Right lobe of liver (tissue), 6 donors: ENCODE results near the gene RPS6KB2. TPM values are rescaled to one million over a fixed set of nuclear protein-coding genes. Genes with fewer than 3 reads are reported as not detected.

Experiments used
- ATAC-seq, 4 donors: fragments of 200-7000 bp; cut with Tn5 transposase; one replicate each; pipeline ENCODE4 v1.9.1; 2020; ENCODE audit warnings: mild to moderate bottlenecking in 4 of 4, moderate library complexity in 4 of 4
- DNase-seq, 3 donors: peaks; one replicate each; pipeline ENCODE4 v3.0.0-alpha.2; 2020
- H3K27ac ChIP-seq, 3 donors: fragments of 200-600 bp; one replicate each; pipeline ENCODE4 v1.8.0; 2022
- H3K27me3 ChIP-seq, 2 donors: fragments of 200-600 bp; one replicate each; pipeline ENCODE4 v1.8.0; 2022
- H3K36me3 ChIP-seq, 4 donors: fragments of 200-600 bp; sonication (generic) in 1 of 4; one replicate each; pipeline versions ENCODE4 v1.5.1 to v1.8.0; 2017 to 2022; ENCODE audit warnings: control low read depth in 1 of 4
- H3K4me1 ChIP-seq, 4 donors: fragments of 200-600 bp; sonication (generic) in 1 of 4; one replicate each; pipeline versions ENCODE4 v1.5.1 to v1.8.0; 2017 to 2022; ENCODE audit warnings: control low read depth in 1 of 4
- H3K4me3 ChIP-seq, 3 donors: fragments of 200-600 bp; one replicate each; pipeline ENCODE4 v1.8.0; 2022
- H3K9me3 ChIP-seq, 4 donors: fragments of 200-600 bp; sonication (generic) in 1 of 4; one replicate each; pipeline versions ENCODE4 v1.5.1 to v1.8.0; 2017 to 2022; ENCODE audit warnings: control low read depth in 1 of 4
- CTCF ChIP-seq, 4 donors: fragments of 200-600 bp in 3 of 4; fragments of 450-650 bp in 1 of 4; IDR thresholded peaks; one replicate each; pipeline versions ENCODE4 v1.5.1 to v1.8.0; 2016 to 2022; ENCODE audit warnings: antibody characterized with exemption in 4 of 4, mild to moderate bottlenecking in 2 of 4
- POLR2A ChIP-seq: fragments of 450-650 bp; IDR thresholded peaks from one replicate; pipeline ENCODE4 v1.6.1; 2017; ENCODE audit warnings: antibody characterized with exemption, mild to moderate bottlenecking
- WGBS: methylation state at CpG from one replicate; pipeline ENCODE4 v1.1.6; 2018; ENCODE audit warnings: low coverage, low lambda C conversion rate; ENCODE audit not compliant: insufficient coverage; ENCODE audit errors: missing lambda C conversion rate; 5-methylcytosine and 5-hydroxymethylcytosine counted together
- intact Hi-C, 2 donors: fragments of 100-400 bp; cut with DNase I; formaldehyde crosslinking; loops; one replicate each; pipeline versions ENCODE4 v1.11.2 to v1.14.1; 2022
- total RNA-seq, 6 experiments: library from RNA; depleted of rRNA in 2 of 6; stranded (reverse); fragments of >200 nt in 2 of 6; fragmentation: NEBNext Ultra II Directional in 3 of 6; extraction: Animal tissue kit (Norgen Biotek cat#: 25700) in 3 of 6; gene quantifications; one replicate each; pipeline versions ENCODE4 v1.1.0 to v1.2.4, GENCODE V29; 2016 to 2023
- donor health status: DM: no; HTN: yes; CAD: no.
- donor health status: DM: no; HTN: no; CAD: no.
- donor health status: DM: no; HTN: no; CAD: no.
- donor health status: DM: no; HTN: yes; CAD: no.
- donor health status: DM: no; HTN: yes; CAD: no.

The RPS6KB2 gene
- total RNA-seq, 6 experiments from 2014 or later: 18.8 to 37.1 (median 27.1) TPM

DNA sequence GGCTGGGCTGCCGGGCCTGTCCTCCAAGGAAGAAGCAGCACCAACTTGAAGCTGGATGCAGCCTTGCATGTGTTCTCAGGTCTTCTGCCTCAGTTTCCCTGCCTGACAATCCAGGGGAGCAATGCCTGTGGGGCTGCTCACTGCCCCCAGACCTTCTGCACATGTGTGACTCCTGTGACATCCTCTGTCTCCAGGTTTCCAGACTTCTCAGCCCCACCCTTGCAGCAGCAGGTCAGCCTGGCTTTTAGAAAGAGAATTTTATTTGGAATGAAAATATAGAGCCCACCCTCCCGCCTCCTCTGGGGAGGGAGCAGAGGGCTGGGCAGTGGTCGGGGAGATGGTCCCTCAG lies 9.5 kb downstream of the RPS6KB2 start:
- no peak for DNase-seq
- peaks cover 0 to 33% (median 8%) of the 10 kb centered on the region in 4 donors for H3K36me3 ChIP-seq
- peaks cover 0 to 7% (median 0%) of the 10 kb centered on the region in 4 donors for H3K4me1 ChIP-seq
- TF ChIP-seq CTCF (IDR thresholded peaks at IDR 0.05) (no peak), POLR2A (no peak)
- peak overlapping the region in 2 of 3 donors; percentile 11 to 27 for H3K4me3 ChIP-seq
- WGBS: 42% methylated on average over 2 of the region's 3 CpGs
- H3K27me3 ChIP-seq: no peaks in the 10 kb centered on the region
- intact Hi-C loops: no loop called here
- no peak overlapping the region for H3K27ac ChIP-seq
- ATAC-seq: no peak
- no peaks in the 10 kb centered on the region for H3K9me3 ChIP-seq

GRCh38 chr11:67438158-67438902 lies 10.0 kb downstream of the RPS6KB2 start:
- DNase-seq: peak in 1 of 3 donors; percentile 61
- Histone ChIP-seq H3K4me3 (peak overlapping the region in 2 of 3 donors; percentile 11 to 27), H3K4me1 (peaks cover 0 to 7% (median 0%) of the 10 kb centered on the region in 4 donors), H3K27ac (no peak overlapping the region), H3K27me3 (no peaks in the 10 kb centered on the region), H3K9me3 (no peaks in the 10 kb centered on the region), H3K36me3 (peaks cover 0 to 27% (median 4%) of the 10 kb centered on the region in 4 donors)
- intact Hi-C loops: no loop called here
- ATAC-seq: no peak
- TF ChIP-seq POLR2A (no peak), CTCF (IDR thresholded peaks at IDR 0.05) (no peak)
- WGBS: 63% methylated on average over 6 of the region's 41 CpGs

DNA sequence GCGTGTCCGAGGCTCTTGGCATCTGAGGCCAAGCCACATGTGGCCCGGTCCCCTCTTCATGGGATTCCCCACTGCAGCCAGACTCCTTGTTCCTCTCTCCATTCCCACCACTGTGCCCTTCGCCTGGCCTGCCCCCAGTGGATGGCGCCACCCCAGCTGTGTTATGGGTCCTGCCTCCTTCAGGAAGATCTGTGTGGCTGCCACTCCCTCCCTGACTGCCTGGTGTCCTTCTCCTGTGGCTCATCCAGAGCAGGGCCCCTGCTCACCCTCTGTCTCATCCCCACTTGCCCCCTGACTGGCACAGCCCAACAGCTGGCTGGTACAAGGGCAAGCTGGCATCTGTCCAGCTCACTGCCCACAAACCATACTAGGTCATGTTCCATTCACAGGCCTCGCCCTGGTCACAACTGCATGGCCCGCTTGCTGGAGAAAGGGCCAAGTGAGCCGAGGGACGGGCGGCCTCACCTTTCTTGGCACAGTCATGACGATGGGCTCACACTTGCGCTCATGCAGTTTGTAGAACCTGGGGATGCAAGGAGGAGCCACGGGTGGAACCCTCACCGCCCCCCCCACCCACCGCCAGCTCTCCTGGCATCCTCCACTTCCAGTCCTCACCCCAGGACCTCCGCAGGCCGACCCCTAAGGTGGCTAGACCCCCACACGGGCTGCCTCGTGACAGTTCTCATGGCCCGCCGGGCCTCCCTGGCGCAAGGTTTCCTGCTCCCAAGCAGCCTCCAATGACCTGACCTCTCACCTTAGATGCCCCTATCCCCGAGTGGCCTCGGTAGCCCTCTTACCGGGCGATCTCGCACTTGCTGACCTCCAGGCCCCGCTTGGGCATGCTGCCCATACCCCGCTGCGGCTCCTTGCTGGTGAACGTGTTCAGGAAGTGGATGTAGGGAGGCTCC lies 11.3 kb downstream of the RPS6KB2 start:
- peaks cover 0 to 18% (median 1%) of the 10 kb centered on the region in 4 donors for H3K36me3 ChIP-seq
- peaks cover 0 to 15% (median 0%) of the 10 kb centered on the region in 4 donors for H3K4me1 ChIP-seq
- no peak overlapping the region for H3K4me3 ChIP-seq
- WGBS: 52% methylated on average over 16 of the region's 31 CpGs
- ATAC-seq (peak in 2 of 4 donors; percentile 4 to 5), DNase-seq (peak in 1 of 3 donors; percentile 65)
- intact Hi-C loops: no loop called here
- peak in 1 of 4 donors; percentile 9 for TF ChIP-seq CTCF (IDR thresholded peaks at IDR 0.05)
- no peak for TF ChIP-seq POLR2A
- H3K9me3 ChIP-seq: no peaks in the 10 kb centered on the region
- no peaks in the 10 kb centered on the region for H3K27me3 ChIP-seq
- H3K27ac ChIP-seq: peak overlapping the region in 1 of 3 donors; percentile 8

- WGBS: 45% methylated on average over 5 of the region's 17 CpGs
- intact Hi-C loops: no loop called here
- Histone ChIP-seq H3K9me3 (no peaks in the 10 kb centered on the region), H3K27ac (no peak overlapping the region), H3K36me3 (peaks cover 0 to 12% (median 0%) of the 10 kb centered on the region in 4 donors), H3K4me1 (peaks cover 0 to 15% (median 0%) of the 10 kb centered on the region in 4 donors), H3K4me3 (no peak overlapping the region), H3K27me3 (no peaks in the 10 kb centered on the region)
- DNase-seq (peak in 1 of 3 donors; percentile 35), ATAC-seq (no peak)
- TF ChIP-seq POLR2A (no peak), CTCF (IDR thresholded peaks at IDR 0.05) (no peak)
These were observed 12.2 kb downstream of the RPS6KB2 start for GRCh38 chr11:67440229-67441097.
